ENCODE measurements around the gene IFT81. TPM values are rescaled to one million over a fixed set of nuclear protein-coding genes. Genes with fewer than 3 reads are reported as not detected.
"Not testable (repeated sequence)": the region's sequence is repeated elsewhere in the genome, so short reads cannot be mapped to it uniquely, and the experiment has no call there.

IFT81 gene
- total RNA-seq, 4 donors from 2014 or later, result 6.9 to 40.6 (median 20.7) TPM

DNA sequence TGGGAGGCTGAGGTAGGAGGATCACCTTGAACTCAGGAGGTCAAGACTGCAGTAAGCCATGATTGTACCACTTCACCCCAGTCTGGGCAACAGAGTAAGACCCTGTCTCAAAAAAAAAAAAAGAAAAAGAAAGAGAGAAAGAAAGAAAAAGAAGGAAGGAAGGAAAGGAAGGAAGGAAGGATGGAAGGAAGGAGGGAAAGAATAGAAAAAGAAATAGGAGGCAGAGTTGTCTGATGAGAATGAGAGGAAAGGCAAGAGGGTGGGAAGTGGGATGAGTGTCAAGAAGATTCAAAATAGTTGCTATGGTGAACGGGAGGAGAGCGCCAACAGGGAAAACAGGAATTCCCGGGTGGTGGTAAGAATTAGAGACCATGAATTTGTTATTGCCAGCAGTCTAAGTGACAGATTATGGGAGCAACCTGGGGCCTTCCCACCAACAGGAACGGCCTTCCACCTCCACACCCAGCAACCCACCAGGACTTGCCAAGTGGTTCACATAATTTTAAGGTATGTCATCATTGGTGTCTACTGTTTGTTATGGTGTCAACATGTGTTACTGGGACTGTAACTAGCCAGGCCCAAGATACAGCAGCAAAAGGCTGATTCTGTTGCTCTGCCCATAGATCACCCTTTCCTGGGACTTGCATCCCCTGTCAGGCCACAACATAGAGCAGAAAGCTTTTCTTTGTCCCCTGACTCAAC lies 39.7 kb upstream of the IFT81 start:
- no peak for DNase-seq
- H3K36me3 ChIP-seq, result no peaks in the 10 kb centered on the region
- H3K27ac ChIP-seq, result no peak overlapping the region
- no peaks in the 10 kb centered on the region for H3K27me3 ChIP-seq
- H3K9me3 ChIP-seq, result no peaks in the 10 kb centered on the region
- TF ChIP-seq, protein P1, sequence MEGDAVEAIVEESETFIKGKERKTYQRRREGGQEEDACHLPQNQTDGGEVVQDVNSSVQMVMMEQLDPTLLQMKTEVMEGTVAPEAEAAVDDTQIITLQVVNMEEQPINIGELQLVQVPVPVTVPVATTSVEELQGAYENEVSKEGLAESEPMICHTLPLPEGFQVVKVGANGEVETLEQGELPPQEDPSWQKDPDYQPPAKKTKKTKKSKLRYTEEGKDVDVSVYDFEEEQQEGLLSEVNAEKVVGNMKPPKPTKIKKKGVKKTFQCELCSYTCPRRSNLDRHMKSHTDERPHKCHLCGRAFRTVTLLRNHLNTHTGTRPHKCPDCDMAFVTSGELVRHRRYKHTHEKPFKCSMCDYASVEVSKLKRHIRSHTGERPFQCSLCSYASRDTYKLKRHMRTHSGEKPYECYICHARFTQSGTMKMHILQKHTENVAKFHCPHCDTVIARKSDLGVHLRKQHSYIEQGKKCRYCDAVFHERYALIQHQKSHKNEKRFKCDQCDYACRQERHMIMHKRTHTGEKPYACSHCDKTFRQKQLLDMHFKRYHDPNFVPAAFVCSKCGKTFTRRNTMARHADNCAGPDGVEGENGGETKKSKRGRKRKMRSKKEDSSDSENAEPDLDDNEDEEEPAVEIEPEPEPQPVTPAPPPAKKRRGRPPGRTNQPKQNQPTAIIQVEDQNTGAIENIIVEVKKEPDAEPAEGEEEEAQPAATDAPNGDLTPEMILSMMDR (IDR thresholded peaks at IDR 0.05), result no peak
- no peak for TF ChIP-seq POLR2A (IDR thresholded peaks at IDR 0.05)
- no peak overlapping the region for H3K4me3 ChIP-seq
- intact Hi-C loops (cut with DNase I; ENCODE audit: low total_unique reads), result no loop called here
- no peaks in the 10 kb centered on the region for H3K4me1 ChIP-seq

DNA sequence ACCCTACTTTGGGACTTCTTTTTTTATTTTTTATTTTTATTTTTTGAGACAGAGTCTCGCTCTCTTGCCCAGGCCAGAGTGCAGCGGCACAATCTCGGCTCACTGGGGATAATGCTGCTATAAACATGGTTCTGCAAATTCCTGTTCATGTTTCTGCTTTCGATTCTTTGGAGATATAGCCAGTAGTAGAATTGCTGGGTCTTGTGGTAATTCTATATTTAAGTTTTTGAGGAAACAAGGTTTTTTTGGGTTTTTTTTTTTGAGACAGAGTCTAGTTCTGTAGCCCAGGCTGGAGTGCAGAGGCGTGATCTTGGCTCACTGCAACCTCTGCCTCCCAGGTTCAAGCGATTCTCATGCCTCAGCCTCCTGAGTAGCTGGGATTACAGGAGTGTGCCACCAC lies 35.9 kb upstream of the IFT81 start:
- DNase-seq; H3K36me3 ChIP-seq; H3K27me3 ChIP-seq; H3K9me3 ChIP-seq; H3K27ac ChIP-seq; H3K4me1 ChIP-seq; H3K4me3 ChIP-seq; intact Hi-C loops (cut with DNase I; ENCODE audit: low total_unique reads): not testable (repeated sequence)

DNA sequence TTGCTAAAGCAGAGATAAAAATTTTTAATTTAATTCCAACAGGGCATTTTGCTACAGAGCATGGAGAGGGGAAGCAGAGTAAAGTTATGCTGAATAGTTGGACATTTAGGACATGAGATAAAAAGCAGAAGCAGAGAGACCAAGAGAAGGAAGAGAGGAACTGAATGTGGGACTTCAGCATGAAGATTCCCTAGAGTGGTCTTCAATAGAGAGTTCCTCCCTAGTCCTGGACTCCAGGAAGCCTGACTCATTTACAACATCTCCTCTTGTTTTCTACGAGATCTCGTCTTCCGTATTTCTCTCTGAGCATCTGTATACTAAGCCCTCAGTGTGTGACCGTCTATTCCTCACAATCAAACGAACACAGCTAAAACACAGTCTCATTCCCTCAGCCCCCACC lies 35.2 kb upstream of the IFT81 start:
- TF ChIP-seq, protein P1 (IDR thresholded peaks at IDR 0.05), result no peak
- TF ChIP-seq POLR2A (IDR thresholded peaks at IDR 0.05), result no peak
- H3K27me3 ChIP-seq, result no peaks in the 10 kb centered on the region
- no peaks in the 10 kb centered on the region for H3K9me3 ChIP-seq
- intact Hi-C loops (cut with DNase I; ENCODE audit: low total_unique reads), result no loop called here
- no peaks in the 10 kb centered on the region for H3K4me1 ChIP-seq
- no peak overlapping the region for H3K27ac ChIP-seq
- H3K36me3 ChIP-seq, result no peaks in the 10 kb centered on the region
- no peak overlapping the region for H3K4me3 ChIP-seq
- no peak for DNase-seq

DNA sequence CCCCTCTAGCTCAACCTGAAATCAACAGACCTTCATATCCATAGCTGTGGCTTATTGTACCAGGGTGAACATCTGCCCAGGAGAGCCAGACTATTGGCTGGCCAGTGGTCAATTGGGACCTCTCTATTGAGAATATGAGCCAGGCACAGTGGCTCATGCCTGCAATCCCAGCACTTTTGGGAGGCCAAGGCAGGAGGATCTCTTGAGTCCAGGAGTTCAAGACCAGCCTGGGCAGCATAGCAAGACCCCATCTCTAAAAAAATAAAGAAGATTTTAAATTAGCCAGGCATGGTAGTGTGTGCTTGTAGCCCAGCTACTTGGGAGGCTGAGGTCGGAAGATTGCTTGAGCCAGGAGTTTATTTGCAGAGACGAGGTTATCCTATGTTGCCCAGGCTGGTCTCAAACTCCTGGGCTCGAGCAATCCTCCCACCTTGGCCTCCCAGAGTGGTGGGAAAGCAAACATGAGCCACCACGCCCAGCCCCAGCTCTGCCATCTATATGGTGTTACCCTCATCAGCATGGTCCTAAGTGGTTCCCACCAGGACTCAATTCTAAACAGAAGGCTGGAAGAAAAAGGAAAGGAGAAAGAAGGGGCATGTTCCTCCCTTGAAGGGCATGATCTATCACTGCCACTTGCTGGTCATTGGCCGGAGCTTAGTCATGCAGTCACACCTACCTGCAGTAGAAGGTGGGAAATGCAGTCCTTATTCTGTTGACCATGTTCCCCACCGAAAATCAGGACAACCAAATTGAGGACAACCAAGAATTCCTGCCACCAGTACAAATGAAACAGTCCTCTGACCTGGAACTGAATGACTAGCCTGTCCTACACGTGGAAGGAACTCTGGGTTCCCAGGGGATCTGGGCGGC lies 33.7 kb upstream of the IFT81 start:
- Histone ChIP-seq H3K27me3 (no peaks in the 10 kb centered on the region), H3K4me1 (no peaks in the 10 kb centered on the region)
- intact Hi-C loops (cut with DNase I; ENCODE audit: low total_unique reads), result no loop called here

DNA sequence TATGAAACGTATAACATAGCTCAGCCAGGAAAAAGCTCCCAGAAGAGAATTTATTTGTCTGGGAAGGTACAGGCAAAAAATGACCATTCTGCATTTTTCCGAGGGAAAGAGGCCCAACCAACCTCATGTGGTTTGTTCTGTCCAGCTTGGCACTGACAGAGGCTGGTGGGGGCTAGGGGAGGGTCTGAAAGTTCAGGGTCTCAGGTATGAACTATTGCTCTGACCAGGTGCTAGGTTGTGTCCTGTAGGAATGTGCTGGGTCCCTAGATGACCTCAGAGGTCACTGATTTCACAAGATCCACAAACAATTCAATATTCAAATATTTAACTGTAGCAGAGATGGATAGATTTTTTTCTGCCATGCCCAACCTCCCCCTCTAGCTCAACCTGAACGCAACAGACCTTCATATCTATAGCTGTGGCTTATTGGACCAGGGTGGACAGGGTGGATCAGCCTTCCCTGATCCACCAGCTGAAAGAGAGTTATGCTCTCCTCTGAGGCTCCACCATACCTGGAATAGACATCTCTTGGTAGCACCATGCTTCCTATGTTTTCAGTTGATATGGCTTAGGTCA lies 32.9 kb upstream of the IFT81 start:
- Histone ChIP-seq H3K27ac (no peak overlapping the region), H3K4me3 (no peak overlapping the region), H3K27me3 (no peaks in the 10 kb centered on the region), H3K9me3 (no peaks in the 10 kb centered on the region), H3K4me1 (no peaks in the 10 kb centered on the region), H3K36me3 (no peaks in the 10 kb centered on the region)
- intact Hi-C loops (cut with DNase I; ENCODE audit: low total_unique reads), result no loop called here
- no peak for TF ChIP-seq POLR2A (IDR thresholded peaks at IDR 0.05)
- TF ChIP-seq, protein P1 (IDR thresholded peaks at IDR 0.05), result no peak
- no peak for DNase-seq

More for the DNA sequence above, 33.7 kb upstream of the IFT81 start:
- Histone ChIP-seq H3K36me3 (no peaks in the 10 kb centered on the region), H3K27ac (no peak overlapping the region), H3K4me3 (no peak overlapping the region), H3K9me3 (no peaks in the 10 kb centered on the region)
- DNase-seq, result no peak
- no peak for TF ChIP-seq POLR2A (IDR thresholded peaks at IDR 0.05)
- TF ChIP-seq, protein P1 (IDR thresholded peaks at IDR 0.05), result no peak

Data from uterus (tissue), 4 donors.